Endothelial cell of hepatic sinusoid (primary cell): ENCODE results near the gene SLC26A3.

ENCODE experiments used
- in situ Hi-C: cut with HindIII; loops from 2 replicates; pipeline ENCODE4 v1.10.0; 2017; ENCODE audit warnings: low sequenced_read_pairs

The SLC26A3 gene

GRCh38 chr7:107816011-107816566 lies 13.1 kb upstream of the SLC26A3 start:
- in situ Hi-C loops, result no loop called here

GRCh38 chr7:107815254-107815882 lies 12.3 kb upstream of the SLC26A3 start:
- in situ Hi-C loops, result no loop called here

- in situ Hi-C loops, result no loop called here
These were observed 10.5 kb upstream of the SLC26A3 start for GRCh38 chr7:107813524-107813923.

GRCh38 chr7:107811934-107812333 lies 8.9 kb upstream of the SLC26A3 start:
- in situ Hi-C loops, result no loop called here

GRCh38 chr7:107810626-107811025 lies 7.6 kb upstream of the SLC26A3 start:
- in situ Hi-C loops, result no loop called here

GRCh38 chr7:107809179-107809578 lies 6.2 kb upstream of the SLC26A3 start:
- in situ Hi-C loops, result no loop called here

GRCh38 chr7:107799647-107800264 lies 3.3 kb downstream of the SLC26A3 start:
- in situ Hi-C loops, result no loop called here

GRCh38 chr7:107792364-107792763 lies 10.7 kb downstream of the SLC26A3 start:
- in situ Hi-C loops, result no loop called here

- in situ Hi-C loops, result no loop called here
These were observed 13.4 kb downstream of the SLC26A3 start for GRCh38 chr7:107789647-107790046.

GRCh38 chr7:107788662-107789061 lies 14.4 kb downstream of the SLC26A3 start:
- in situ Hi-C loops, result no loop called here

GRCh38 chr7:107788216-107788615 lies 14.8 kb downstream of the SLC26A3 start:
- in situ Hi-C loops, result no loop called here

GRCh38 chr7:107785926-107786325 lies 17.1 kb downstream of the SLC26A3 start:
- in situ Hi-C loops, result no loop called here

GRCh38 chr7:107785170-107785569 lies 17.9 kb downstream of the SLC26A3 start:
- in situ Hi-C loops, result no loop called here

- in situ Hi-C loops, result no loop called here
These were observed 19.4 kb downstream of the SLC26A3 start for GRCh38 chr7:107783648-107784047.

- in situ Hi-C loops, result no loop called here
These were observed 20.6 kb downstream of the SLC26A3 start for GRCh38 chr7:107782374-107782773.

- in situ Hi-C loops, result no loop called here
These were observed 23.4 kb downstream of the SLC26A3 start for GRCh38 chr7:107779647-107780099.

GRCh38 chr7:107778283-107778682 lies 24.7 kb downstream of the SLC26A3 start:
- in situ Hi-C loops, result no loop called here

- in situ Hi-C loops, result no loop called here
These were observed 25.3 kb downstream of the SLC26A3 start for GRCh38 chr7:107777702-107778101.

GRCh38 chr7:107773027-107773426 lies 30.0 kb downstream of the SLC26A3 start:
- in situ Hi-C loops, result no loop called here

GRCh38 chr7:107768263-107768662 lies 34.8 kb downstream of the SLC26A3 start:
- in situ Hi-C loops, result no loop called here

- in situ Hi-C loops, result no loop called here
These were observed 35.6 kb downstream of the SLC26A3 start for GRCh38 chr7:107767391-107767790.

GRCh38 chr7:107758667-107759066 lies 44.4 kb downstream of the SLC26A3 start:
- in situ Hi-C loops, result no loop called here
